Body of pancreas (tissue), 4 donors: ENCODE data around the gene TCTN1. TPM values are rescaled to one million over a fixed set of nuclear protein-coding genes. Genes with fewer than 3 reads are reported as not detected.
"Not testable (repeated sequence)": the region's sequence is repeated elsewhere in the genome, so short reads cannot be mapped to it uniquely, and the experiment has no call there.

Experiments
- ATAC-seq: fragments of 150-250 bp; one replicate; pipeline ENCODE4 v1.9.1; 2016
- DNase-seq, 4 donors: peaks; one replicate each; pipeline ENCODE4 v3.0.0-alpha.2; 2019
- H3K27ac ChIP-seq, 4 donors: fragments of 200-600 bp; sonication (generic); 1 replicate in 3 of 4; 2 replicates in 1 of 4; pipeline versions ENCODE4 v1.5.1 to v1.6.1; 2016 to 2019; ENCODE audit warnings: mild to moderate bottlenecking in 1 of 4, mixed read lengths in 1 of 4, moderate library complexity in 1 of 4
- H3K27me3 ChIP-seq, 2 donors: fragments of 200-600 bp; sonication (generic); one replicate each; pipeline ENCODE4 v1.6.0; 2016; ENCODE audit warnings: mild to moderate bottlenecking in 1 of 2
- H3K36me3 ChIP-seq, 2 donors: fragments of 200-600 bp; sonication (generic); replicated peaks in 1 of 2; 2 replicates each; pipeline ENCODE4 v1.5.1; 2016; ENCODE audit warnings: low read depth in 2 of 2; ENCODE audit not compliant: insufficient read depth in 1 of 2
- H3K4me1 ChIP-seq: fragments of 200-600 bp; sonication (generic); one replicate; pipeline ENCODE4 v1.6.0; 2016
- H3K4me3 ChIP-seq, 2 donors: fragments of 200-600 bp; sonication (generic); 1 replicate in 1 of 2; 2 replicates in 1 of 2; pipeline ENCODE4 v1.5.1; 2016 to 2019
- H3K9me3 ChIP-seq, 3 donors: fragments of 200-600 bp; sonication (generic); 1 replicate in 2 of 3; 2 replicates in 1 of 3; pipeline ENCODE4 v1.5.1; 2016
- POLR2A ChIP-seq, 3 donors: fragments of 450-650 bp; IDR thresholded peaks; one replicate each; pipeline ENCODE4 v1.6.1; 2016; ENCODE audit warnings: antibody characterized with exemption in 3 of 3, mild to moderate bottlenecking in 2 of 3
- WGBS, 2 donors: methylation state at CpG; one replicate each; pipeline ENCODE4 v1.1.5; 2017; 5-methylcytosine and 5-hydroxymethylcytosine counted together
- intact Hi-C: fragments of 100-400 bp; cut with DNase I; formaldehyde crosslinking; loops from one replicate; pipeline ENCODE4 v1.15.1; 2023
- total RNA-seq, 2 donors: library from RNA; depleted of rRNA; stranded (reverse); fragments of >200 nt; gene quantifications; one replicate each; pipeline ENCODE4 v1.1.0, GENCODE V29; 2016
- TF ChIP-seq, protein P1 (sequence below), 7 experiments: fragments of 450-650 bp in 4 of 7; fragments of 200-600 bp in 3 of 7; sonication (generic) in 3 of 7; IDR thresholded peaks; one replicate each; pipeline ENCODE4 v1.5.1; 2016 to 2019; ENCODE audit warnings: antibody characterized with exemption in 7 of 7

TCTN1 gene
- total RNA-seq, 2 donors from 2014 or later: 54.7 to 95.6 TPM

GRCh38 chr12:110599334-110599733 lies 14.6 kb upstream of the TCTN1 start:
- Histone ChIP-seq H3K36me3 (no peaks in the 10 kb centered on the region), H3K9me3 (no peaks in the 10 kb centered on the region), H3K4me3 (no peak overlapping the region), H3K4me1 (no peaks in the 10 kb centered on the region), H3K27ac (no peak overlapping the region), H3K27me3 (no peaks in the 10 kb centered on the region)
- intact Hi-C loops: loop anchor here (5.0 kb wide), 1 partner anchor 77 kb away; no protein-coding TSS in a partner anchor
- DNase-seq: no peak
- ATAC-seq: no peak
- 71 to 72% methylated on average over 4 of the region's 4 CpGs for WGBS, 2 donors
- TF ChIP-seq POLR2A (IDR thresholded peaks at IDR 0.05): no peak
- TF ChIP-seq, protein P1, sequence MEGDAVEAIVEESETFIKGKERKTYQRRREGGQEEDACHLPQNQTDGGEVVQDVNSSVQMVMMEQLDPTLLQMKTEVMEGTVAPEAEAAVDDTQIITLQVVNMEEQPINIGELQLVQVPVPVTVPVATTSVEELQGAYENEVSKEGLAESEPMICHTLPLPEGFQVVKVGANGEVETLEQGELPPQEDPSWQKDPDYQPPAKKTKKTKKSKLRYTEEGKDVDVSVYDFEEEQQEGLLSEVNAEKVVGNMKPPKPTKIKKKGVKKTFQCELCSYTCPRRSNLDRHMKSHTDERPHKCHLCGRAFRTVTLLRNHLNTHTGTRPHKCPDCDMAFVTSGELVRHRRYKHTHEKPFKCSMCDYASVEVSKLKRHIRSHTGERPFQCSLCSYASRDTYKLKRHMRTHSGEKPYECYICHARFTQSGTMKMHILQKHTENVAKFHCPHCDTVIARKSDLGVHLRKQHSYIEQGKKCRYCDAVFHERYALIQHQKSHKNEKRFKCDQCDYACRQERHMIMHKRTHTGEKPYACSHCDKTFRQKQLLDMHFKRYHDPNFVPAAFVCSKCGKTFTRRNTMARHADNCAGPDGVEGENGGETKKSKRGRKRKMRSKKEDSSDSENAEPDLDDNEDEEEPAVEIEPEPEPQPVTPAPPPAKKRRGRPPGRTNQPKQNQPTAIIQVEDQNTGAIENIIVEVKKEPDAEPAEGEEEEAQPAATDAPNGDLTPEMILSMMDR (IDR thresholded peaks at IDR 0.05): no peak

- no peak for TF ChIP-seq POLR2A (IDR thresholded peaks at IDR 0.05)
- TF ChIP-seq, protein P1 (IDR thresholded peaks at IDR 0.05): peak; percentile 14 to 73 (median 59)
- intact Hi-C loops: no loop called here
- Histone ChIP-seq H3K4me1 (no peaks in the 10 kb centered on the region), H3K9me3 (no peaks in the 10 kb centered on the region), H3K27me3 (no peaks in the 10 kb centered on the region), H3K4me3 (no peak overlapping the region), H3K27ac (no peak overlapping the region), H3K36me3 (no peaks in the 10 kb centered on the region)
- WGBS, 2 donors: 10 to 18% methylated on average over 4 of the region's 4 CpGs
- ATAC-seq: peak; percentile 73
- DNase-seq: no peak
Observed at GRCh38 chr12:110600254-110600653, 13.7 kb upstream of the TCTN1 start.

- peak; percentile 75 for ATAC-seq
- WGBS, 2 donors: 43% methylated on average over 13 to 14 of the region's 14 CpGs
- H3K4me1 ChIP-seq, H3K36me3 ChIP-seq, H3K27me3 ChIP-seq, H3K4me3 ChIP-seq, H3K9me3 ChIP-seq, H3K27ac ChIP-seq, intact Hi-C loops: not testable (repeated sequence)
- TF ChIP-seq, protein P1 (IDR thresholded peaks at IDR 0.05): peak; percentile 53 to 88 (median 83)
- DNase-seq: peak; percentile 39 to 62 (median 46)
Observed at GRCh38 chr12:110602085-110602814, 11.7 kb upstream of the TCTN1 start.

GRCh38 chr12:110606253-110606611 lies 7.7 kb upstream of the TCTN1 start:
- Histone ChIP-seq H3K36me3 (no peaks in the 10 kb centered on the region), H3K4me1 (no peaks in the 10 kb centered on the region), H3K27me3 (no peaks in the 10 kb centered on the region), H3K4me3 (no peak overlapping the region), H3K9me3 (no peaks in the 10 kb centered on the region), H3K27ac (peak overlapping the region in 1 of 4 donors; percentile 62)
- TF ChIP-seq POLR2A (IDR thresholded peaks at IDR 0.05): no peak
- TF ChIP-seq, protein P1 (IDR thresholded peaks at IDR 0.05): no peak
- intact Hi-C loops: no loop called here
- DNase-seq: no peak
- no peak for ATAC-seq
- WGBS, 2 donors: 79 to 87% methylated on average over 8 of the region's 8 CpGs
